GM12878 (cell line): ENCODE results near the gene AXL. TPM values are rescaled to one million over a fixed set of nuclear protein-coding genes. Genes with fewer than 3 reads are reported as not detected.

Source experiments
- ATAC-seq: fragments of 200-7000 bp; cut with Tn5 transposase; 3 replicates; pipeline ENCODE4 v1.9.1; 2020; ENCODE audit warnings: mild to moderate bottlenecking, moderate library complexity
- BruUV-seq: library from RNA; stranded (reverse); fragments of 400-500 nt; replicated peaks from 2 replicates; lab custom pipeline; 2021; lab: Mats Ljungman, UMichigan
- CTCF ChIA-PET: fragments of 300-600 bp; sonication (Branson Sonifier 250); formaldehyde crosslinking; extraction: SDS; loops from one replicate; lab custom pipeline; 2021; ENCODE audit warnings: inconsistent platforms; lab: Yijun Ruan, JAX
- POLR2A ChIA-PET: fragments of 350-600 bp; formaldehyde crosslinking; extraction: SDS; loops from one replicate; lab custom pipeline; 2021; ENCODE audit warnings: inconsistent platforms; lab: Charles Lee
- RAD21 ChIA-PET: fragments of 300-600 bp; sonication (Branson Sonifier 250); formaldehyde crosslinking; loops from one replicate; lab custom pipeline; 2023; ENCODE audit warnings: antibody characterized with exemption; ENCODE audit not compliant: unreplicated experiment; lab: Charles Lee
- SMC1A ChIA-PET: fragments of 300-600 bp; sonication (Branson Sonifier 250); formaldehyde crosslinking; loops from one replicate; lab custom pipeline; 2023; ENCODE audit not compliant: unreplicated experiment, uncharacterized antibody; lab: Charles Lee
- DNase-seq: peaks from one replicate; pipeline ENCODE4 v3.0.0-alpha.2; 2011; ENCODE audit warnings: low read depth, low spot score
- FAIRE-seq: peaks from 3 replicates; lab custom pipeline; 2011; peaks lifted over from hg19 to GRCh38; lab: Jason Lieb, UNC
- H2AFZ ChIP-seq: 2 replicates; pipeline ENCODE4 v1.6.0; 2011; ENCODE audit warnings: low read depth, low read length, control low read depth; ENCODE audit not compliant: control insufficient read depth
- H3K27ac ChIP-seq: 2 replicates; pipeline ENCODE4 v1.5.1; 2011; ENCODE audit warnings: control low read depth; ENCODE audit not compliant: control insufficient read depth, insufficient read depth
- H3K27me3 ChIP-seq, 2 experiments: replicated peaks in 1 of 2; 2 replicates each; pipeline versions ENCODE4 v1.6.0 to v1.6.1; 2011; ENCODE audit warnings: low read length in 1 of 2; ENCODE audit not compliant: control insufficient read depth in 2 of 2, insufficient read depth in 2 of 2
- H3K36me3 ChIP-seq, 2 experiments: 2 replicates each; pipeline ENCODE4 v1.5.1; 2011; ENCODE audit warnings: low read length in 1 of 2; ENCODE audit not compliant: control insufficient read depth in 2 of 2, insufficient read depth in 2 of 2
- H3K4me1 ChIP-seq: 2 replicates; pipeline ENCODE4 v1.6.1; 2011; ENCODE audit warnings: mild to moderate bottlenecking, low read length, moderate library complexity, mixed read lengths; ENCODE audit not compliant: control insufficient read depth, insufficient read depth
- H3K4me2 ChIP-seq: 2 replicates; pipeline ENCODE4 v1.6.0; 2011; ENCODE audit warnings: control low read depth; ENCODE audit not compliant: control insufficient read depth, insufficient read depth
- H3K4me3 ChIP-seq: fragments of 200-600 bp; sonication (generic); 2 replicates; pipeline ENCODE4 v1.5.1; 2016
- H3K79me2 ChIP-seq: 2 replicates; pipeline ENCODE4 v1.6.0; 2011; ENCODE audit warnings: low read length; ENCODE audit not compliant: control insufficient read depth, insufficient read depth
- H3K9ac ChIP-seq: 2 replicates; pipeline ENCODE4 v1.8.0; 2011; ENCODE audit warnings: low read length, control low read depth, mixed read lengths; ENCODE audit not compliant: control insufficient read depth, insufficient read depth
- H3K9me3 ChIP-seq: replicated peaks from 3 replicates; pipeline ENCODE4 v1.5.1; 2011; ENCODE audit warnings: mild to moderate bottlenecking, low read length; ENCODE audit not compliant: control insufficient read depth, insufficient read depth
- H4K20me1 ChIP-seq: 2 replicates; pipeline ENCODE4 v1.6.0; 2011; ENCODE audit not compliant: control insufficient read depth, insufficient read depth
- BACH1 ChIP-seq: fragments of 450-650 bp; IDR thresholded peaks from 2 replicates; pipeline ENCODE4 v1.6.1; 2017; ENCODE audit warnings: mild to moderate bottlenecking, borderline replicate concordance
- BRCA1 ChIP-seq: IDR thresholded peaks from 2 replicates; pipeline ENCODE4 v1.6.1; 2011; ENCODE audit warnings: low read depth, low read length, improper control_type of control experiment
- DPF2 ChIP-seq: fragments of 450-650 bp; IDR thresholded peaks from 2 replicates; pipeline ENCODE4 v1.6.1; 2017; ENCODE audit warnings: mild to moderate bottlenecking
- FOS ChIP-seq: IDR thresholded peaks from 3 replicates; pipeline ENCODE4 v1.6.1; 2011; ENCODE audit warnings: borderline replicate concordance; ENCODE audit not compliant: insufficient read length; ENCODE audit errors: extremely low read depth
- FOXM1 ChIP-seq: IDR thresholded peaks from 2 replicates; pipeline ENCODE4 v1.6.1; 2012; ENCODE audit warnings: low read depth, mild to moderate bottlenecking, inconsistent platforms, low read length, moderate library complexity
- GATAD2B ChIP-seq: fragments of 450-650 bp; conservative IDR thresholded peaks from 2 replicates; pipeline ENCODE4 v1.6.1; 2017; ENCODE audit warnings: low read depth, mild to moderate bottlenecking, moderate library complexity
- KAT2A ChIP-seq: conservative IDR thresholded peaks from 2 replicates; pipeline ENCODE4 v1.6.1; 2011; ENCODE audit warnings: low read depth, low read length; ENCODE audit not compliant: control insufficient read depth
- MEF2B ChIP-seq: fragments of 450-650 bp; IDR thresholded peaks from 2 replicates; pipeline ENCODE4 v1.6.1; 2018; ENCODE audit warnings: mild to moderate bottlenecking, moderate library complexity; ENCODE audit not compliant: partially characterized antibody, poor library complexity, severe bottlenecking
- MYC ChIP-seq: IDR thresholded peaks from 2 replicates; pipeline ENCODE4 v1.6.1; 2011; ENCODE audit warnings: mild to moderate bottlenecking, low read length, moderate library complexity, inconsistent platforms; ENCODE audit not compliant: insufficient read depth, insufficient replicate concordance, insufficient read length, severe bottlenecking
- RUNX3 ChIP-seq: IDR thresholded peaks from 2 replicates; pipeline ENCODE4 v1.6.1; 2012; ENCODE audit warnings: low read length, inconsistent platforms
- SPI1 ChIP-seq: IDR thresholded peaks from 2 replicates; pipeline ENCODE4 v1.6.1; 2011; ENCODE audit warnings: low read depth, mild to moderate bottlenecking, low read length, moderate library complexity, borderline replicate concordance; ENCODE audit not compliant: insufficient read depth
- TCF12 ChIP-seq: IDR thresholded peaks from 2 replicates; pipeline ENCODE4 v1.6.1; 2011; ENCODE audit warnings: low read depth, mild to moderate bottlenecking, low read length
- WGBS: methylation state at CpG from one replicate; pipeline ENCODE4 v1.1.6; 2016; ENCODE audit warnings: low lambda C conversion rate; ENCODE audit not compliant: insufficient replicate concordance, insufficient coverage; ENCODE audit errors: missing lambda C conversion rate; 5-methylcytosine and 5-hydroxymethylcytosine counted together
- in situ Hi-C: fragments of 300-500 bp; cut with MboI; formaldehyde crosslinking; loops from 9 replicates; pipeline ENCODE4 v1.14.3; 2018; ENCODE audit warnings: mixed read lengths
- intact Hi-C: fragments of 100-400 bp; cut with micrococcal nuclease; formaldehyde crosslinking; loops from one replicate; pipeline ENCODE4 v1.14.2; 2022; ENCODE audit not compliant: unreplicated experiment
- polyA plus RNA-seq, 11 experiments: library from polyadenylated mRNA; depleted of rRNA in 4 of 11; unstranded in 6 of 11; stranded (reverse) in 5 of 11; fragments of >200 nt; fragmentation: Nextera tagmentation in 4 of 11; fragmentation: Illumina TruSeq in 1 of 11; extraction: Ambion mirVana in 4 of 11; extraction: Trizol in 1 of 11; gene quantifications; 1 replicate in 1 of 11; 2 replicates in 10 of 11; pipeline versions ENCODE4 v1.2.1 to v1.2.3, GENCODE V29; 2011 to 2016; ENCODE audit warnings: inconsistent platforms in 2 of 11, missing spikeins in 2 of 11, low read depth in 1 of 11
- total RNA-seq, 4 experiments: library from RNA; depleted of rRNA in 3 of 4; stranded (reverse); fragments of >200 nt in 3 of 4; fragmentation: Illumina TruSeq in 1 of 4; extraction: Trizol in 1 of 4; gene quantifications; 2 replicates each; pipeline versions ENCODE4 v1.2.1 to v1.2.3, GENCODE V29; 2013 to 2021

AXL gene
- total and polyA plus RNA-seq, 10 of the 15 experiments (the other 5 are each of a cell fraction or from before 2014, with no cell fraction given) = under 0.01 to 0.33 (median 0.07) TPM; not detected in 4

- FAIRE-seq (no peak), DNase-seq (no peak), ATAC-seq (no peak)
- no peaks in the 10 kb centered on the region for H3K36me3 ChIP-seq
- WGBS = 27% methylated on average over 26 of the region's 26 CpGs
- intact Hi-C loops (no loop called here), in situ Hi-C loops (no loop called here)
- H3K4me3 ChIP-seq = no peak overlapping the region
- ChIA-PET CTCF (interaction anchor here (1.2 to 6.0 kb wide), 2 partner anchors 54 to 101 kb away, joined by 3 to 90 read pairs; partner anchors contain the start of gene HNRNPUL1), POLR2A (no interaction called here), RAD21 (interaction anchor here (1.2 kb wide), 1 partner anchor 127 kb away, joined by 5 read pairs; no protein-coding TSS in a partner anchor), SMC1A (interaction anchor here (1.2 to 1.4 kb wide), 2 partner anchors 55 kb away, joined by 3 to 6 read pairs; no protein-coding TSS in a partner anchor)
- H2AFZ ChIP-seq = no peak overlapping the region
- no TSS peak for BruUV-seq
- H3K4me1 ChIP-seq = no peaks in the 10 kb centered on the region
- H3K79me2 ChIP-seq = no peaks in the 10 kb centered on the region
- H4K20me1 ChIP-seq = no peaks in the 10 kb centered on the region
- no peaks in the 10 kb centered on the region for H3K27me3 ChIP-seq
- no peak for TF ChIP-seq RUNX3
- no peak for TF ChIP-seq MYC
- no peak for TF ChIP-seq FOS
- TF ChIP-seq DPF2 = no peak
- no peak for TF ChIP-seq TCF12
- TF ChIP-seq SPI1 = no peak
- no peak for TF ChIP-seq BACH1
- no peak for TF ChIP-seq MEF2B
- TF ChIP-seq BRCA1 = no peak
- no peak for TF ChIP-seq GATAD2B
- TF ChIP-seq FOXM1 = no peak
- TF ChIP-seq KAT2A = no peak
- no peak overlapping the region for H3K4me2 ChIP-seq
- H3K9me3 ChIP-seq = no peaks in the 10 kb centered on the region
- no peak overlapping the region for H3K9ac ChIP-seq
- no peak overlapping the region for H3K27ac ChIP-seq
These were observed 11.9 kb upstream of the AXL start for GRCh38 chr19:41206926-41207750.
